HG03469 (cell line): ENCODE measurements around the gene PAX7.
"Not testable (repeated sequence)": the region's sequence is repeated elsewhere in the genome, so short reads cannot be mapped to it uniquely, and the experiment has no call there.

Experiments used
- ATAC-seq: cut with Tn5 transposase; IDR thresholded peaks from one replicate; pipeline ENCODE4 v1.9.1; 2021; ENCODE audit warnings: mild to moderate bottlenecking, moderate library complexity, moderate number of reproducible peaks; ENCODE audit not compliant: unreplicated experiment

Gene PAX7

DNA sequence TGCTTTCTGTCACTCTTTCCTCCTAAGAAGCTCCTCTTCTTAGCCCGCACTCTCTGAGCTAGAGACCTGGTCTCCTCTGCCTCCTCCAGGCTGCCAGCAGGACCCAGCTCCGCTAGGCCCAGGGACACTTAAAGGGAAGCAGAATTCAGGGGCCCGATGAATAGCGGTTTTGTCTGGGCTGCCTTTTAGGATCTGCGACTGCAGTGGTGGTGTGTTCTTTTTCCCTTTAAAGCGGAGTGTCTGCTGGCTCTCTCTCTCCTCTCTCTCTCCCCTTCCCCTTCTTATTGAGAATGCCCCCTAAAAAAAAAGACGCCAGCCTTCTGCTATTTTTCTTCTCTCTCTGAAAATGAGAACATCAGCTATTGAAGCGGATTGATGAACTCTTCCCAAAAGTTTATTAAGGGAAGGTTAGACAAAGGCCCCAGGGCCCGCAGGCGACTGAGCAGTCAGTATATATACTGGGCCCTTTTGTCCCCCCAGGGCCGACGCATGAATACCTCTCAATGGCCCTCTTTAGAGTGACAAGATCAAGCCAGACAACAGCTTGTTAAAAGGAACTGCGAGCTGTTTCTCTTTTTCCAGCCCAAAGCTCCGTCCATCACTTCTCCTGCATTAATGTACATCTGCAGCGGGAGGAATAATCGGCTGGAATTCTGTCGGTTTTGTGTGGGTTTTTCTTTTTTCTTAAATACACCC is 27.0 kb downstream of the PAX7 start:
- ATAC-seq = no peak

DNA sequence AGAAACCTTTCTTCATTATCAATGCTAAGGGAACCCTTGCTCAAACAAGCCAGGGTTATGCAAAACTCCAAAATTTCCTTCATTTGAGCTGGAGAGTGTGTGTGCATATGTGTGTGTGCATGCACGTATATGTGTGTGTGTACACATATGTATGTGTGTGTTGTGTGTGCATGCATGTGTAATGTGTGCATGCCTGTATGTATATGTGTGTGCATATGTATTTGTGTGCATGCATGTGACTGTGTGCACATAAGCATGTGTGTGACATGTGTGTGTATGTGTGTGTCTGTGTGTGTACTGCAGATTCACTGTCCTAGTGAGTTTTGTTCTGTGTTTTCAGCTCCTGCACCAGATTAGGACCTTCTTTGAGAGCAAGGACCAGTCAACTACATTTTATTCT is 28.2 kb downstream of the PAX7 start:
- ATAC-seq = no peak

- ATAC-seq = no peak
These were observed 31.0 kb downstream of the PAX7 start for GRCh38 chr1:18661404-18662285.

- no peak for ATAC-seq
These were observed 31.6 kb downstream of the PAX7 start for GRCh38 chr1:18662286-18662639.

DNA sequence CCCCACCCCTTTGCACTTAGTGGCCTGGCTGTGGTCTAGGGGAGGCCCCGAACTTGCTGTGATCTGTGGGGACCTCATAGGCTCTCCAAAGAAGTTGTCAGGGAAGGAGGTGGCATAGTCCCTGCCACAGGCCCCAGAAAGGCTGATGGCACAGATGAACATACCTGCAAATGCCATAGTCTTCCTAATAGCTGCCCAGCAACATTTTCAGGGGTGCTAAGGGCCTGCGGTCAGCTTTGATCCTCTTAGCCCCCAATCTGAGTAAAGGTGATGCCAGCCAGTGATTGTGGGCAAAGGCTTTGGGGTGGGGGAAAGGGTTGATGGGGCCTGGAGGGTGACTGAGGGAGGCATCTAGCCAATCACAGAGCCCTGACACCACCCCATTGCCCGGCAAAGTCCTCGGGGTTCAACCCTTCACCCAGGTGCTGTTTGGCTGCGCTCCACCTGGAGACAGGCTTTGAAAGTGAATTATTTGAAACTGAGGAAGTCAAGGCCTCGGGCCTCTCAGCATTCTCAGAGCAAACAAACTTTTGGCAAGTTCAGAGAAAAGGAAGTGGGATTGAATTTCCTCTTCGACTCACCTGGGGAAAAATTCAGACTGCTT is 35.8 kb downstream of the PAX7 start:
- ATAC-seq = no peak

DNA sequence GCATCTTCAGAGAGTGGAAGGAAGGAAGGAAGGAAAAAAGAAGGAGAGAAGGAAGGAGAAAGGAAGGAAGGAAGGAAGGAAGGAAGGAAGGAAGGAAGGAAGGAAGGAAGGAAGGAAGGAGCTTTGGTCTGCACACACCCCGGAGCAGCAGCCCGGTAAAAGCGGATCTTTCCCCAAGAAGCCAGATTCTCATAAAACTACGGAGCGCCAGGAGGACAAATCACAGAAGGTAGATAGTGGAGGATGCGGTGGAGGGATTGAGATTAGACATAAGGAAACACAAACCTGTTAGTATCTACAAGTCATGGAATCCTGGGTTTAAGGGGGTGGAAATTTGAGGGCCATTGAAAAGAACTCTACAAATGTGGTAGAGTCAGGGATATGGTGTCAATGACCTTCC is 36.7 kb downstream of the PAX7 start:
- ATAC-seq = no peak

GRCh38 chr1:18668046-18668445 is 37.4 kb downstream of the PAX7 start:
- no peak for ATAC-seq

DNA sequence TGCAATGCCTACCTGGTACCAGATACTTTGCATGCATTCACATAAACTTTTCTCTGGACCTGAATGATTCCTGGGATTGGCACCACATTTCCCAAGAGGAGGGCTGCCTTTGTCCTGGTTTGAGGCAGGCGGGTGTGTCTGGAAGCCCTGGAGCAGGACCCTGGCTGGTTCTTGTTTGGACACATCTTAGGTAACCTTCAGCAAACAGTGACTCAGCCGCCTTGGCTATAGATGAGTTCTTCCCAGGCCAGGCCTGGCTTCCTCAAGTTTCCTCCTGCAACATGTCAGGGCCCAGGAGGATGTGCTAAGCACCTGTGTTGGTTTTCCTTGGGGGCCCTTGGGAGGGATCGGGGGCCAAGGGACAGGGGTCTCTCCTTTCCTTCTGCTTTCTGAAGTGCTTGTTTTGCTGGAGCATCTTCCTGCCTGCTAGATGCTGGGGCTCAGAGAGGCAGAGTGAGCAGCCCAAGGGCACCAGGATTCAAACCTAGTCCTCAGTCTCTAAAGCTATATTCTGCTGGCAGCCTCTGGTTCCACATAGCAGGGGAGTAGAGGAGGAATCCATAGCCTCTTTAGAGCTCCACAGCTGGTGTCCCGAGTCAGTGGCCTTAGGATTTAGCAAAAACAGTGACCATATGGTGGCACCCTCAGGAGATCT is 38.2 kb downstream of the PAX7 start:
- ATAC-seq = no peak

DNA sequence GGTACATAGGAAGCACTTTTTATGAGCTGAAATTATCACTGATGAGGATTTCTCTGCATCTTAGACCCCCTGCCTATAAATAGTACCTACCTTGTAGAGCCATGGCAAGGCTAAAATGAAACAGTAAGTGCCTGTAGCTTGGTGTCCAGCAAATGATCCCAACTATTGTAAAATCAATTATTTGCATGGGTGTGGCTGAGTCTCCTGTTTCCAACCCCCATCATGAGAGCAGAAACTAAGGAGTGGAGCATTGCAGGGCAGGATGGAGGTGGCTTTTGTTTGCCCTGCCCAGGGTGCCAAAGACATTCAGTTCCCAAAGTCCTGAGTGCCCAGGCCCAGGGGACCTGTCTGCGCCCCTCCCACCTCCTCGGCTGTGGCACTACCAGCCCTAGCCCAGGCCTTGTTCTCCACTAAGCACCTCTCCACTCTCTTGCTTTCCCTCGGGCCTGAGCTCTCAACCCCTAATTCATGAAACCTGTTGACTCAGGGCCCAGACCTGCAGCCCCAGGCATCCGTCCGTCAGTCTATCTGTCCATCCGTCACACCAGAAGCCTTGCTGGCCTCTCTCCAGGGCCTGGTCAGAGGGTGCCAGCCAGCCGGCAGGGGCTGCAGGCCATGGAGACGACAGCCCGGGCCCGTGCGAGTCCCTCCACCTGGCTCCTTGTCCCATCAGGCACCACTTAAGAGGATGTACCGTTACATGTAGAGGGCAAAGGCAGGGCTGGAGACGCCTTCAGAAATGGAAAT is 39.6 kb downstream of the PAX7 start:
- no peak for ATAC-seq

DNA sequence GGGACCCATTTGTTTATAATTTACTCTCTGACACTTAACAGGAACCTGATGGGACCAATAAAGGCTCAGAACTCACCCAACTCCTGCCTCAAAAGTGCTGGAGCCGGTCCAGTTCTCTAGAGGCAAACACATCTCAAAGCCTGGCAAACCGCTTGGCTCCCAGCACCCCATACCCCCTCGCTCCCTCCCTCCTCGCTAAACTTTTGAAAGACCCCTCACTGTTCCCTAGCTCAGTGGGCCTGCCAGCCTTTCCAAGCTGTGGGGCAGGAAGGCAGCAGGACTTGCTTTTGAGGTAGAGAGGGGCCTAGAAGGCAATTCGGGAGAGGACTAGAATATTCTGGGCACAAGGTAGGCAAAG is 40.2 kb downstream of the PAX7 start:
- ATAC-seq = no peak

- no peak for ATAC-seq
These were observed 43.3 kb downstream of the PAX7 start for GRCh38 chr1:18673976-18674375.

DNA sequence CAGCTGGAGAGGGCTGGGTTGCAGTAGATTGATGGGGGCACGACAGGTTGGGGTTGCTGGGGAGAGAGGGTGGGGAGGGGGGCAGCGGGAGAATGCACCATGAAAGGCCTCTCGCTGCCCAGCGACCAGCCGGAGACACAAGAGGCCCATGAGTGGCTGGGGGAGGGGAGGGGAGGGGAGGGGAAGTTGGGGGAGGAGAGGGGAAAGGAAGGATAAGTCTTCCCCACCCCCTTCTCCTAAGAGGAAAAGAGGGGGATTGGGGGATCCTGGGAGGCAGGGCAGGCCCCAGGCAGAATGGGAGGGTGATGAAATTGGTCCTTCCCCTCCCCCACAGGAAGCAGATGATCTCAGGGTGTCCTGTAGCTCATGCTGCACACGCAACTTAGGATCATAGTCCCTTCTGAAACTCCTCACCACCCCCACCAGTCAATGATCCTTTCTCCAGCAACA is 45.7 kb downstream of the PAX7 start:
- no peak for ATAC-seq

DNA sequence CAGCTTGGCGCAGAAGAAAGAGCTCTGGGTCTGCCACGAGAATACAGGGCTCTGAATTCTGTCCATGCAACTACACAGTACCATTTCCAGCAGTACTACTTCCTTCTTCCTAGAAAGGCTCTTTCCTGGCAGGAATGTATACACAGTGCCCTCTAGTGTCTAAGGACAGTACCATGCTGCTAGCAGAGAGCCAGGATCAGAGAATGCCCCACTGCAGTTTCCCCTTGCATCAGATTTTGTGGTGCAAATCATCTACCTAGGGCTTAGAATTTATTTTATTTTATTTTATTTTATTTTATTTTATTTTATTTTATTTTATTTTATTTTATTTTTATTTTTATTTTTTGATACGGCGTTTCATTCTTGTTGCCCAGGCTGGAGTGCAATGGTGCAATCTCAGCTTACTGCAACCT is 50.8 kb downstream of the PAX7 start:
- ATAC-seq = no peak

GRCh38 chr1:18682375-18682774 is 51.7 kb downstream of the PAX7 start:
- ATAC-seq = no peak

DNA sequence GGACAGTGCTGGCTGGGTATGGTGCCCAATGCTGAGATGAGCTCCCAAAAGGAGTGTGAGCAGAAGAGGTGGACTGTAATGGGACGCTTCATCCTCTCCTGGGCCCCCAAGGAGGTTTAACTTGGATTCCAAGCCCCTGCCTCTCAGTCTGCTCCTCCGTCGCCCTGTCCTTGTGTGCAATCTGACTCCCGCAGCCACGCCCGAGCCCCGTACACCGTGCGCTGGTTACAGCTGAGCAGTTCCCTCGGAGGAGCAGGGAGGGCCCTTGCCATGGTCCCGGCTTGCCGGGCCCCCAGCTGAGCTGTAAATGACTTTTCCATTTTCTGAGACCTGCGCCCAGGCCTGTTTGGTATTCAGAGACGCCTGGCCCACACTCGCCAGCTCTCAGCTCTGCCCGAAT is 53.7 kb downstream of the PAX7 start:
- no peak for ATAC-seq

- ATAC-seq = no peak
These were observed 55.9 kb downstream of the PAX7 start for GRCh38 chr1:18686540-18686939.

DNA sequence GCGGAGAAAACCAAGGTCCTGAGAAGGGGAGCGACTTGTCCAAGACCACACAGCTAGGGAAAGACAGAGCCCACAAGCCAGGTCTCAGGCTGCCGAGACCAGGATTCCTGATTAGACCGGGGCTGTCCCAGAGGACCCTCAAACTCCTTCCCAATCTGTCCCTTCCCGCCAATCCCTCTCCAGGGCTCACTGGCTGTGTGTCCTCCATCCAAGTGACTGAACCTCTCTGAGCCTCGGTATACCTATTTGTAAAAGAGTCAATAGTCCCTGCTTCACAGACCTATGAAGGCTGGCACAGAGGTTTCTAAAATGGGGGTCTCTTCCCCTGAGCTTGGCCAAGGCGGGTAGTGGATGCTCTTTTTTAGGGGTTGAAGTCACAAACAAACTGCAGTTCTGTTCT is 56.6 kb downstream of the PAX7 start:
- ATAC-seq = no peak

GRCh38 chr1:18691648-18692047 is 61.0 kb downstream of the PAX7 start:
- no peak for ATAC-seq

GRCh38 chr1:18693256-18694098 is 62.8 kb downstream of the PAX7 start:
- ATAC-seq = no peak

GRCh38 chr1:18694289-18694688 is 63.6 kb downstream of the PAX7 start:
- not testable (repeated sequence) for ATAC-seq
